MCF 10A (cell line): ENCODE results near the gene CCP110. TPM values are rescaled to one million over a fixed set of nuclear protein-coding genes. Genes with fewer than 3 reads are reported as not detected.
A peak's percentile ranks its signal among the peaks of the same experiment; 100 is the strongest.

Source experiments
- BruUV-seq: library from RNA; stranded (reverse); fragments of 400-500 nt; replicated peaks from 2 replicates; lab custom pipeline; 2021; lab: Mats Ljungman, UMichigan
- CTCF ChIA-PET: fragments of 300-600 bp; sonication (Branson Sonifier 250); formaldehyde crosslinking; extraction: SDS; loops from one replicate; lab custom pipeline; 2021; ENCODE audit warnings: antibody characterized with exemption, inconsistent platforms; lab: Yijun Ruan, JAX
- POLR2A ChIA-PET: fragments of 300-600, 350-650 bp; sonication (Branson Sonifier 250); formaldehyde crosslinking; extraction: SDS; loops from one replicate; lab custom pipeline; 2020; ENCODE audit warnings: antibody characterized with exemption, inconsistent platforms; lab: Yijun Ruan, JAX
- DNase-seq: peaks from one replicate; pipeline ENCODE4 v3.0.0-alpha.2; 2018; ENCODE audit not compliant: unreplicated experiment
- H3K27ac Mint-ChIP-seq: one replicate; pipeline ENCODE4 v1.8.0; 2022; ENCODE audit warnings: mild to moderate bottlenecking, low read depth, mixed read lengths; ENCODE audit not compliant: unreplicated experiment
- H3K27me3 Mint-ChIP-seq: one replicate; pipeline ENCODE4 v1.8.0; 2022; ENCODE audit warnings: mixed read lengths; ENCODE audit not compliant: insufficient read depth, unreplicated experiment
- H3K36me3 Mint-ChIP-seq: one replicate; pipeline ENCODE4 v1.8.0; 2022; ENCODE audit warnings: mild to moderate bottlenecking, moderate library complexity, mixed read lengths; ENCODE audit not compliant: insufficient read depth, unreplicated experiment
- H3K4me1 Mint-ChIP-seq: one replicate; pipeline ENCODE4 v1.8.0; 2022; ENCODE audit warnings: mixed read lengths; ENCODE audit not compliant: insufficient read depth, unreplicated experiment
- H3K4me3 Mint-ChIP-seq: one replicate; pipeline ENCODE4 v1.8.0; 2022; ENCODE audit warnings: mild to moderate bottlenecking, moderate library complexity, mixed read lengths; ENCODE audit not compliant: unreplicated experiment
- H3K9me3 Mint-ChIP-seq: one replicate; pipeline ENCODE4 v1.8.0; 2022; ENCODE audit warnings: mixed read lengths; ENCODE audit not compliant: unreplicated experiment
- CTCF ChIP-seq: fragments of 200-600 bp; IDR thresholded peaks from one replicate; pipeline ENCODE4 v1.8.0; 2022; ENCODE audit warnings: antibody characterized with exemption, mild to moderate bottlenecking; ENCODE audit not compliant: unreplicated experiment
- intact Hi-C: fragments of 100-400 bp; cut with micrococcal nuclease; formaldehyde crosslinking; loops from 2 replicates; pipeline ENCODE4 v1.14.1; 2022
- total RNA-seq: library from RNA; stranded (reverse); gene quantifications from 2 replicates; pipeline ENCODE4 v1.2.3, GENCODE V29; 2022

CCP110 gene
- total RNA-seq, 1 experiment from 2014 or later: 14.2 TPM

- H3K4me3 Mint-ChIP-seq: no peak overlapping the region
- peaks cover 58% of the 10 kb centered on the region for H3K36me3 Mint-ChIP-seq
- intact Hi-C loops: no loop called here
- CTCF ChIA-PET: interaction anchor here (0.6 to 14.3 kb wide), 3 partner anchors 38 to 413 kb away, joined by 4 to 328 read pairs (median 55); no protein-coding TSS in a partner anchor
- no peak for TF ChIP-seq CTCF
- no peak for DNase-seq
- no peaks in the 10 kb centered on the region for H3K27me3 Mint-ChIP-seq
- H3K27ac Mint-ChIP-seq: no peak overlapping the region
- no peaks in the 10 kb centered on the region for H3K9me3 Mint-ChIP-seq
- H3K4me1 Mint-ChIP-seq: peaks cover 8% of the 10 kb centered on the region
- POLR2A ChIA-PET: interaction anchor here (1.3 kb wide), 1 partner anchor 102 kb away, joined by 5 read pairs; no protein-coding TSS in a partner anchor
- BruUV-seq: no TSS peak
Observed at GRCh38 chr16:19499481-19499880, 24.3 kb upstream of the CCP110 start.

GRCh38 chr16:19502395-19503131 is 21.2 kb upstream of the CCP110 start:
- ChIA-PET CTCF (interaction anchor here (0.6 to 14.3 kb wide), 43 partner anchors 8 to 528 kb away, joined by 3 to 328 read pairs (median 4); partner anchors contain the start of gene CCP110), POLR2A (interaction anchor here (0.7 to 3.5 kb wide), 11 partner anchors 9 to 416 kb away, joined by 3 to 28 read pairs (median 3); partner anchors contain the start of gene GDE1)
- DNase-seq: peak; percentile 79
- no peak overlapping the region for H3K27ac Mint-ChIP-seq
- no peaks in the 10 kb centered on the region for H3K27me3 Mint-ChIP-seq
- peaks cover 17% of the 10 kb centered on the region for H3K4me1 Mint-ChIP-seq
- peaks cover 76% of the 10 kb centered on the region for H3K36me3 Mint-ChIP-seq
- no peak overlapping the region for H3K4me3 Mint-ChIP-seq
- intact Hi-C loops: loop anchor here (1.0 to 5.0 kb wide), 3 partner anchors 113 to 416 kb away; partner anchors contain the start of gene SYT17
- no peaks in the 10 kb centered on the region for H3K9me3 Mint-ChIP-seq
- BruUV-seq: no TSS peak
- peak; percentile 77 for TF ChIP-seq CTCF

- no peak for TF ChIP-seq CTCF
- intact Hi-C loops: loop anchor here (5.0 kb wide), 1 partner anchor 336 kb away; the partner anchor contains the start of gene SYT17
- POLR2A ChIA-PET: interaction anchor here (0.8 to 3.5 kb wide), 9 partner anchors 8 to 114 kb away, joined by 3 to 28 read pairs (median 4); partner anchors contain the start of gene CCP110
- no peak overlapping the region for H3K27ac Mint-ChIP-seq
- H3K4me1 Mint-ChIP-seq: peaks cover 17% of the 10 kb centered on the region
- no peak overlapping the region for H3K4me3 Mint-ChIP-seq
- H3K36me3 Mint-ChIP-seq: peaks cover 81% of the 10 kb centered on the region
- no peaks in the 10 kb centered on the region for H3K27me3 Mint-ChIP-seq
- no peaks in the 10 kb centered on the region for H3K9me3 Mint-ChIP-seq
- DNase-seq: no peak
- BruUV-seq: no TSS peak
- CTCF ChIA-PET: interaction anchor here (0.6 to 14.3 kb wide), 40 partner anchors 9 to 529 kb away, joined by 3 to 328 read pairs (median 4); partner anchors contain the start of gene CCP110
Observed at GRCh38 chr16:19503461-19504075, 20.2 kb upstream of the CCP110 start.
